ENCODE data around the gene CLHC1.

CLHC1 gene

GRCh38 chr2:55137024-55137958, 94.8 kb downstream of the CLHC1 start:
- DNase-seq = no peak
- Histone ChIP-seq H3K56ac (ENCODE audit: low read length) (no peak overlapping the region), H3K4me1 (ENCODE audit: control insufficient read depth, low read depth, low read length) (peaks cover 13% of the 10 kb centered on the region), H3K9ac (ENCODE audit: low read length) (no peak overlapping the region), H3K79me1 (ENCODE audit: low read length) (no peaks in the 10 kb centered on the region), H3K23ac (ENCODE audit: low read length) (no peak overlapping the region), H3K4me2 (ENCODE audit: low read length) (no peak overlapping the region), H2BK120ac (ENCODE audit: low read depth, low read length) (no peak overlapping the region), H4K5ac (ENCODE audit: low read length) (no peak overlapping the region), H2AK5ac (ENCODE audit: low read length) (no peak overlapping the region), H3K36me3 (ENCODE audit: control insufficient read depth, insufficient read depth, low read length) (no peaks in the 10 kb centered on the region), H2BK15ac (replicated peaks; ENCODE audit: low read depth) (no peak overlapping the region), H4K8ac (ENCODE audit: low read depth, low read length) (no peak overlapping the region), H3K79me2 (ENCODE audit: control insufficient read depth, insufficient read depth, low read length) (no peaks in the 10 kb centered on the region), H3K4me3 (ENCODE audit: low read length) (no peak overlapping the region), H3K4ac (ENCODE audit: low read depth, low read length) (no peak overlapping the region), H2BK5ac (ENCODE audit: low read length) (no peak overlapping the region), H3K27me3 (ENCODE audit: insufficient read depth, low read length, poor library complexity) (no peaks in the 10 kb centered on the region), H3K18ac (ENCODE audit: low read length) (no peak overlapping the region), H3K27ac (ENCODE audit: low read depth, low read length) (no peak overlapping the region)
- WGBS (ENCODE audit: extremely low coverage, insufficient coverage, low lambda C conversion rate) = no CpG with 5 or more reads among the region's 23 CpGs

- H3K4me3 ChIP-seq (ENCODE audit: low read length) = no peak overlapping the region
- no peaks in the 10 kb centered on the region for H3K27me3 ChIP-seq (ENCODE audit: insufficient read depth, low read length, poor library complexity)
- no peak for DNase-seq
- H3K56ac ChIP-seq (ENCODE audit: low read length) = no peak overlapping the region
- no peak overlapping the region for H3K18ac ChIP-seq (ENCODE audit: low read length)
- H3K4me2 ChIP-seq (ENCODE audit: low read length) = no peak overlapping the region
- no peaks in the 10 kb centered on the region for H3K79me2 ChIP-seq (ENCODE audit: control insufficient read depth, insufficient read depth, low read length)
- H2BK120ac ChIP-seq (ENCODE audit: low read depth, low read length) = no peak overlapping the region
- peaks cover 13% of the 10 kb centered on the region for H3K4me1 ChIP-seq (ENCODE audit: control insufficient read depth, low read depth, low read length)
- H3K4ac ChIP-seq (ENCODE audit: low read depth, low read length) = no peak overlapping the region
- no CpG with 5 or more reads among the region's 4 CpGs for WGBS (ENCODE audit: extremely low coverage, insufficient coverage, low lambda C conversion rate)
- no peak overlapping the region for H2AK5ac ChIP-seq (ENCODE audit: low read length)
- no peak overlapping the region for H3K23ac ChIP-seq (ENCODE audit: low read length)
- H2BK15ac ChIP-seq (replicated peaks; ENCODE audit: low read depth) = no peak overlapping the region
- H3K9ac ChIP-seq (ENCODE audit: low read length) = no peak overlapping the region
- no peak overlapping the region for H2BK5ac ChIP-seq (ENCODE audit: low read length)
- H3K27ac ChIP-seq (ENCODE audit: low read depth, low read length) = no peak overlapping the region
- no peaks in the 10 kb centered on the region for H3K36me3 ChIP-seq (ENCODE audit: control insufficient read depth, insufficient read depth, low read length)
- H4K5ac ChIP-seq (ENCODE audit: low read length) = no peak overlapping the region
- H4K8ac ChIP-seq (ENCODE audit: low read depth, low read length) = no peak overlapping the region
- no peaks in the 10 kb centered on the region for H3K79me1 ChIP-seq (ENCODE audit: low read length)
These were observed 96.0 kb downstream of the CLHC1 start for GRCh38 chr2:55136138-55136541.

- WGBS (ENCODE audit: extremely low coverage, insufficient coverage, low lambda C conversion rate) = no CpG with 5 or more reads among the region's 2 CpGs
- Histone ChIP-seq H2BK5ac (ENCODE audit: low read length) (no peak overlapping the region), H3K4me1 (ENCODE audit: control insufficient read depth, low read depth, low read length) (peaks cover 12% of the 10 kb centered on the region), H4K8ac (ENCODE audit: low read depth, low read length) (no peak overlapping the region), H3K4me2 (ENCODE audit: low read length) (no peak overlapping the region), H3K27me3 (ENCODE audit: insufficient read depth, low read length, poor library complexity) (no peaks in the 10 kb centered on the region), H3K4ac (ENCODE audit: low read depth, low read length) (no peak overlapping the region), H3K79me1 (ENCODE audit: low read length) (no peaks in the 10 kb centered on the region), H2BK15ac (replicated peaks; ENCODE audit: low read depth) (no peak overlapping the region), H3K4me3 (ENCODE audit: low read length) (no peak overlapping the region), H3K36me3 (ENCODE audit: control insufficient read depth, insufficient read depth, low read length) (no peaks in the 10 kb centered on the region), H3K56ac (ENCODE audit: low read length) (no peak overlapping the region), H4K5ac (ENCODE audit: low read length) (no peak overlapping the region), H2AK5ac (ENCODE audit: low read length) (no peak overlapping the region), H3K27ac (ENCODE audit: low read depth, low read length) (no peak overlapping the region), H3K9ac (ENCODE audit: low read length) (no peak overlapping the region), H3K79me2 (ENCODE audit: control insufficient read depth, insufficient read depth, low read length) (no peaks in the 10 kb centered on the region), H3K18ac (ENCODE audit: low read length) (no peak overlapping the region), H2BK120ac (ENCODE audit: low read depth, low read length) (no peak overlapping the region), H3K23ac (ENCODE audit: low read length) (no peak overlapping the region)
- no peak for DNase-seq
These were observed 96.6 kb downstream of the CLHC1 start for GRCh38 chr2:55135491-55135890.

- H2BK15ac ChIP-seq (replicated peaks; ENCODE audit: low read depth) = no peak overlapping the region
- no peak overlapping the region for H3K27ac ChIP-seq (ENCODE audit: low read depth, low read length)
- no peak overlapping the region for H4K8ac ChIP-seq (ENCODE audit: low read depth, low read length)
- H3K18ac ChIP-seq (ENCODE audit: low read length) = peak overlapping the region; percentile 8
- no peak overlapping the region for H3K4me3 ChIP-seq (ENCODE audit: low read length)
- no peaks in the 10 kb centered on the region for H3K79me1 ChIP-seq (ENCODE audit: low read length)
- no peak overlapping the region for H3K23ac ChIP-seq (ENCODE audit: low read length)
- no peak overlapping the region for H2BK120ac ChIP-seq (ENCODE audit: low read depth, low read length)
- H3K9ac ChIP-seq (ENCODE audit: low read length) = no peak overlapping the region
- no peaks in the 10 kb centered on the region for H3K36me3 ChIP-seq (ENCODE audit: control insufficient read depth, insufficient read depth, low read length)
- H2BK5ac ChIP-seq (ENCODE audit: low read length) = no peak overlapping the region
- H4K5ac ChIP-seq (ENCODE audit: low read length) = no peak overlapping the region
- no peaks in the 10 kb centered on the region for H3K79me2 ChIP-seq (ENCODE audit: control insufficient read depth, insufficient read depth, low read length)
- no peak overlapping the region for H2AK5ac ChIP-seq (ENCODE audit: low read length)
- WGBS (ENCODE audit: extremely low coverage, insufficient coverage, low lambda C conversion rate) = no CpG with 5 or more reads among the region's 1 CpG
- no peak overlapping the region for H3K56ac ChIP-seq (ENCODE audit: low read length)
- H3K4ac ChIP-seq (ENCODE audit: low read depth, low read length) = no peak overlapping the region
- H3K27me3 ChIP-seq (ENCODE audit: insufficient read depth, low read length, poor library complexity) = no peaks in the 10 kb centered on the region
- H3K4me1 ChIP-seq (ENCODE audit: control insufficient read depth, low read depth, low read length) = peaks cover 11% of the 10 kb centered on the region
- no peak overlapping the region for H3K4me2 ChIP-seq (ENCODE audit: low read length)
- DNase-seq = no peak
These were observed 97.8 kb downstream of the CLHC1 start for GRCh38 chr2:55134316-55134706.

GRCh38 chr2:55133467-55134315, 98.4 kb downstream of the CLHC1 start:
- Histone ChIP-seq H4K8ac (ENCODE audit: low read depth, low read length) (no peak overlapping the region), H3K27me3 (ENCODE audit: insufficient read depth, low read length, poor library complexity) (no peaks in the 10 kb centered on the region), H3K18ac (ENCODE audit: low read length) (peak overlapping the region; percentile 6), H3K4me2 (ENCODE audit: low read length) (no peak overlapping the region), H3K4ac (ENCODE audit: low read depth, low read length) (no peak overlapping the region), H2BK15ac (replicated peaks; ENCODE audit: low read depth) (no peak overlapping the region), H3K27ac (ENCODE audit: low read depth, low read length) (no peak overlapping the region), H3K4me3 (ENCODE audit: low read length) (no peak overlapping the region), H4K5ac (ENCODE audit: low read length) (no peak overlapping the region), H3K4me1 (ENCODE audit: control insufficient read depth, low read depth, low read length) (peaks cover 11% of the 10 kb centered on the region), H2BK120ac (ENCODE audit: low read depth, low read length) (no peak overlapping the region), H3K9ac (ENCODE audit: low read length) (no peak overlapping the region), H3K36me3 (ENCODE audit: control insufficient read depth, insufficient read depth, low read length) (no peaks in the 10 kb centered on the region), H3K56ac (ENCODE audit: low read length) (peak overlapping the region; percentile 62), H2BK5ac (ENCODE audit: low read length) (peak overlapping the region; percentile 68), H2AK5ac (ENCODE audit: low read length) (no peak overlapping the region), H3K79me1 (ENCODE audit: low read length) (no peaks in the 10 kb centered on the region), H3K79me2 (ENCODE audit: control insufficient read depth, insufficient read depth, low read length) (no peaks in the 10 kb centered on the region), H3K23ac (ENCODE audit: low read length) (no peak overlapping the region)
- WGBS (ENCODE audit: extremely low coverage, insufficient coverage, low lambda C conversion rate) = no CpG with 5 or more reads among the region's 10 CpGs
- DNase-seq = peak; percentile 95

Data from mesendoderm (in vitro differentiated cells).